ENCODE results near the gene NUBP2. TPM values are rescaled to one million over a fixed set of nuclear protein-coding genes. Genes with fewer than 3 reads are reported as not detected.

NUBP2 gene
- total RNA-seq (2014; rRNA removed; shearing (Covaris generic)) (143 and 175 TPM in 2 replicates), polyA plus RNA-seq (2016; fragmentation: Nextera tagmentation; extraction: Ambion mirVana) (79.0 and 79.4 TPM in 2 replicates)
- long read RNA-seq, transcript NUBP2-215 (6 exons, 1,173 nt), result minor isoform, 27 of 112 reads
- long read RNA-seq, transcript NUBP2-201 (7 exons, 1,413 nt), result major isoform, 73 of 112 reads
- long read RNA-seq, partial matches to known transcripts, result 2 of 112 reads
- long read RNA-seq, other reads (novel, unspliced or antisense), result 8 of 112 reads

GRCh38 chr16:1782408-1783264, at the start of gene NUBP2, which contains the start of gene SPSB3:
TSS of gene NUBP2 (plus strand) at chr16:1782960. CDS start at chr16:1783021, 61 bp downstream.
TSS of gene SPSB3 (minus strand) at chr16:1782571. CDS start at chr16:1781483, 1,088 bp downstream.
- Histone ChIP-seq H2AFZ (0 out of 2 replicates have a peak within 1 kb of the TSS, but pooled peaks have one; percentile 69), H4K20me1 (replicated peaks; ENCODE audit: insufficient read depth) (peaks cover 27% of the 10 kb centered on the region), H3K9me2 (ENCODE audit: insufficient read depth) (no peaks in the 10 kb centered on the region), H3K79me2 (replicated peaks; ENCODE audit: insufficient read depth) (peaks cover 35% of the 10 kb centered on the region), H3K4me2 (peak within 1 kb of the TSS; percentile 95), H3F3A (replicated peaks; ENCODE audit: low read depth) (0 out of 2 replicates have a peak, but pooled peaks cover 3% of the 10 kb centered on the region), H3K27ac (ENCODE audit: low read depth) (0 out of 2 replicates have a peak within 1 kb of the TSS, but pooled peaks have one; percentile 19), H3K27me3 (ENCODE audit: insufficient read depth) (no peaks in the 10 kb centered on the region), H3K36me3 (ENCODE audit: insufficient read depth) (no peaks in the 10 kb centered on the region), H3K4me1 (ENCODE audit: insufficient read depth) (peaks cover 4% of the 10 kb centered on the region; the same call in 1 of the 2 replicates), H3K4me3 (peak within 1 kb of the TSS; percentile 98)
- no peak for TF ChIP-seq CTCF (conservative IDR thresholded peaks at IDR 0.05; ENCODE audit: low read depth in 2 of 2)
- peak; percentile 43 for TF ChIP-seq POLR2AphosphoS5 (IDR thresholded peaks at IDR 0.05; ENCODE audit: low read depth)
- peak; percentile 95 for TF ChIP-seq CREB1 (CRISPR knock-in tag; IDR thresholded peaks at IDR 0.05; ENCODE audit: low read depth)
- no peak for TF ChIP-seq REST (IDR thresholded peaks at IDR 0.05; ENCODE audit: unreplicated experiment)
- TF ChIP-seq EZH2 (IDR thresholded peaks at IDR 0.05; ENCODE audit: low read depth, unreplicated experiment), result no peak
- no peak for TF ChIP-seq STAT1 (IDR thresholded peaks at IDR 0.05; ENCODE audit: unreplicated experiment)
- no peak for TF ChIP-seq ZNF462 (CRISPR knock-in tag; IDR thresholded peaks at IDR 0.05)
- no peak for TF ChIP-seq ZNF331 (CRISPR knock-in tag; IDR thresholded peaks at IDR 0.05; ENCODE audit: low read depth)
- TF ChIP-seq JUNB (IDR thresholded peaks at IDR 0.05; ENCODE audit: unreplicated experiment), result no peak
- TF ChIP-seq EZH2phosphoT487 (IDR thresholded peaks at IDR 0.05; ENCODE audit: unreplicated experiment), result no peak
- TF ChIP-seq ETS1 (IDR thresholded peaks at IDR 0.05), result peak; percentile 57; the same call in 1 of the 2 replicates
- ATAC-seq (peak; percentile 85), DNase-seq (ENCODE audit: low spot score) (peak; percentile 100)
- Mint-ChIP-seq H3K27ac (peak within 1 kb of the TSS; percentile 92), H3K36me3 (ENCODE audit: low read depth) (peaks cover 11% of the 10 kb centered on the region; the same call in 2 of the 3 replicates), H3K27me3 (ENCODE audit: insufficient read depth, low read depth, poor library complexity) (peaks cover 35% of the 10 kb centered on the region), H3K4me3 (peak within 1 kb of the TSS; percentile 90), H3K4me1 (peaks cover 5% of the 10 kb centered on the region), H3K9me3 (peaks cover 7% of the 10 kb centered on the region; the same call in 1 of the 3 replicates)
